Spinal cord (tissue), 10 donors: Measurements from ENCODE around the gene CRIP3. TPM values are rescaled to one million over a fixed set of nuclear protein-coding genes. Genes with fewer than 3 reads are reported as not detected.

ENCODE experiments used
- DNase-seq, 6 donors: peaks; one replicate each; pipeline versions ENCODE4 v3.0.0 to v3.0.0-alpha.2; 2013 to 2015; ENCODE audit warnings: low spot score in 6 of 6, low read depth in 4 of 6
- H3K27ac ChIP-seq: one replicate; pipeline ENCODE4 v1.5.1; 2013; ENCODE audit warnings: low read depth, low read length, control low read depth
- H3K27me3 ChIP-seq: one replicate; pipeline ENCODE4 v1.6.1; 2013; ENCODE audit warnings: low read length; ENCODE audit not compliant: control insufficient read depth, insufficient read depth
- H3K36me3 ChIP-seq: one replicate; pipeline ENCODE4 v1.6.1; 2013; ENCODE audit warnings: low read length; ENCODE audit not compliant: control insufficient read depth, insufficient read depth
- H3K4me1 ChIP-seq: one replicate; pipeline ENCODE4 v1.6.1; 2013; ENCODE audit warnings: low read length; ENCODE audit not compliant: control insufficient read depth, insufficient read depth
- H3K4me3 ChIP-seq: one replicate; pipeline ENCODE4 v1.5.1; 2013; ENCODE audit warnings: low read depth, low read length, control low read depth
- H3K9me3 ChIP-seq: one replicate; pipeline ENCODE4 v1.6.1; 2013; ENCODE audit warnings: low read length; ENCODE audit not compliant: control insufficient read depth, insufficient read depth
- WGBS: methylation state at CpG from one replicate; pipeline ENCODE4 v1.1.5; 2013; ENCODE audit warnings: missing lambda C conversion rate; ENCODE audit not compliant: insufficient coverage; 5-methylcytosine and 5-hydroxymethylcytosine counted together
- polyA plus RNA-seq, 2 donors: library from polyadenylated mRNA; unstranded; fragments of 120-200 nt; gene quantifications; one replicate each; pipeline ENCODE4 v1.2.1, GENCODE V29; 2013; ENCODE audit not compliant: insufficient read length in 2 of 2
- total RNA-seq, 2 donors: library from RNA; depleted of rRNA in 1 of 2; stranded (reverse); fragments of 120-200 nt in 1 of 2; fragments of >200 nt in 1 of 2; gene quantifications; one replicate each; pipeline versions ENCODE4 v1.2.3 to v1.2.4, GENCODE V29; 2013 to 2014
- donor health status: healthy.

CRIP3 gene
- total and polyA plus RNA-seq, 4 donors: 5.7 to 39.9 (median 13.5) TPM

DNA sequence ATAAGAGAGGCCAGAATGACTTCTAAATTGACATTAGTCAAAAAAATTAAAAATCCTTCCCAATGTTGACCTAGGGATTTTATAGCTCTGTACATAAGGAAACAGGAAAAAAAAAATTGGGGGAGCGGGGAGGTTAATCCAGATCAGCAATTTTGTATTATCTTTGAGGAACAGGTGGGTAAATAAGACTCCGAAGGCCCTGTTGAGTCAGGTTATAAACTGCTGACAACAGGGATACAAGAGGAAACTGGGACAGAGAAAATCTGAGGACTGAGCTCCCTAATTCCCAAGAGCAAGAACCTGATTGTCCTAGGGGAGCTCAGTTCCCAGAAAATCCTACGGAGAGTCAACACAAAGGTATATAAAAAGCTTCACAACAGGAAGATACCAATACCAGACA, 26.8 kb upstream of the CRIP3 start:
- no peak for DNase-seq
- H3K4me3 ChIP-seq: no peak overlapping the region
- H3K27ac ChIP-seq: no peak overlapping the region
- no peaks in the 10 kb centered on the region for H3K9me3 ChIP-seq
- no peaks in the 10 kb centered on the region for H3K27me3 ChIP-seq
- 91% methylated on average over 2 of the region's 3 CpGs for WGBS
- peaks cover 21% of the 10 kb centered on the region for H3K36me3 ChIP-seq
- H3K4me1 ChIP-seq: no peaks in the 10 kb centered on the region

DNA sequence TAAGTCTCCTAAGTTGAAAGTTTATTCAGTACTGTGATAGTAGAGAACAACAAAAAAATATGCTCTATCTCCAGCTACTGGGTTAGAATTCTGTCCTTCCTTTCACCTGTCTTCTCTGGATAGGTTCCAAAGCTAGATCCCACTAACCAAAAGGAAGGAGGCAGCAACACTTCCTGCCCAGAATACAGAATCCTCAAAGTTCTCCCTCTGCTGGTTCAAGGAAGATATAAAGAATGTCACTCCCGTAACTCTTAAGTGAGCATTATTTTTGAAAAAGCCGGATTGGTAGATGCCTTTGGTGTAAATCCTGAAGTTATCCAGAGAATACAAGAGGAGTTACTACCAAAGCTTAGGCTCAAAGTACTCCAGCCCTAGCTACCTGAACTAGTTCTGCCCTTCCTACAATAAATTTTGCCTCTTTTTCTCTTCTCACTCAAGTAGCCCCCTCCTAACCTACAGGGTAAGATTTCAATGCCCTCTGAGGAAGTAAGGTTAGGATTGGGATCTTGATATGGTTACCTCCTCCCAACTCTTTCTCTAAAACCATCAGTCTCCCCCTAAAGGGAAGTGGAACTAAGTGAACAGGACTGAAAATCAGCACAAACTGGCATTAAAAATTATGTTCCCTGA, 26.0 kb upstream of the CRIP3 start:
- DNase-seq: peak in 4 of 6 donors; percentile 18 to 72 (median 54)
- H3K9me3 ChIP-seq: no peaks in the 10 kb centered on the region
- H3K36me3 ChIP-seq: peaks cover 16% of the 10 kb centered on the region
- H3K27ac ChIP-seq: no peak overlapping the region
- H3K4me3 ChIP-seq: no peak overlapping the region
- no peaks in the 10 kb centered on the region for H3K4me1 ChIP-seq
- no peaks in the 10 kb centered on the region for H3K27me3 ChIP-seq
- WGBS: no CpG with 5 or more reads among the region's 2 CpGs

DNA sequence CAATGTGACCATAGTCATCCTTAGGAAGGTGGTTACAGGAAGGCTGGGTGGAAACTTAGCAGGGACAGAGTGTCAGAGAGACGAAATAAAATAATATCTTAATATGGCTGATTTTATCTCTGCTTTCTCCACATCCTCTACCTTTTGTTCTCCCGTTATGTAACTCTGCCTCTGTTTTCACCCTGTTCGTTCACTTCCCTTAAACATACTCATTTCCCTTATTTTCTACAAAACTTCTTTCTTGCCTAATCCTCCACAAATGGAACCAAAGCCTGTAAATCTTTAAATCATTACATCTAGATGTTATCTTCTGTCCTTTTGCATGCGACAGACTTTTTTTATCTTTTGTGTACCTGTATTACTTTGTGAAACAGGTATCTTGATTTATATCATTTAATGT, 23.3 kb upstream of the CRIP3 start:
- Histone ChIP-seq H3K27me3 (no peaks in the 10 kb centered on the region), H3K4me1 (no peaks in the 10 kb centered on the region), H3K27ac (no peak overlapping the region), H3K4me3 (no peak overlapping the region), H3K9me3 (no peaks in the 10 kb centered on the region), H3K36me3 (peaks cover 14% of the 10 kb centered on the region)
- no peak for DNase-seq
- 69% methylated on average over 2 of the region's 4 CpGs for WGBS

DNA sequence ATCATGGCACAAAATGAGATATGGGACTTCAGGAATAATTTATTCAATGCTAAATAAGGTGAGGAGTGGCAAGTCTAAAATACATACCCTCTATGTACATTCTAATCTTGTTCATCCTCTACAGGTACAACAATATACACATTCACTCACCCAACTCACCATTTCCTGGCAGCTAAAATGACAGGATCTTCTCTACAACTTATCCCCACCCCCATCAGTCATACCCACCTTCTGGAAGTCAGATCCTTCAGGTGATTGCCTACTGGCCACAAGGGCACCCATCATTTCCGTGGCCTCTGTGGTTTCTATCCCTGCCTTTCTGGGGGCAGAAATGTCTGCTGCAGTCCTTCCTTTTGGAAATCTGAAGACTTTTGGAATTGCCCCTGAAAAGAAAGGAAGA, 22.8 kb upstream of the CRIP3 start:
- Histone ChIP-seq H3K27me3 (no peaks in the 10 kb centered on the region), H3K27ac (no peak overlapping the region), H3K36me3 (peaks cover 17% of the 10 kb centered on the region), H3K4me3 (no peak overlapping the region), H3K9me3 (no peaks in the 10 kb centered on the region), H3K4me1 (no peaks in the 10 kb centered on the region)
- 71% methylated on average over 1 of the region's 1 CpG for WGBS
- no peak for DNase-seq

DNA sequence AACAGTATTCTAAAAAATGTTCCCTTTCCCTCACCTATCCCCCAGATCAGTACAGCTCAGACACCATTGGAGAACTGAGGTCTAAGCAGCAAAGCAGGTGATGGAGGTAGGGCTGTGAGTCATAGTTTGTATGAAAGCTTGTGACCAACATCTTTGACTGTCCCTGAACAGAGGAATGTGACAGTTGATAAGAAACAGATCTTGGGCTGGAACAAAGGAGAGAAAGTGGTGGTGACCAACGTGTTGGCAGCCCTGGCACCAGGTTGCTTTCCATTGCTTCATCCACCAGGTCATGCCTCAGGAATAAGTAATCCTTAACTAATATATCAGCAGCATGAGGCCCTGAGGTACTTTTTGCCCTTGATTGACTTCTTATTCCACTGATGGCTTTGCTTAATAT, 19.9 kb upstream of the CRIP3 start:
- no peaks in the 10 kb centered on the region for H3K9me3 ChIP-seq
- WGBS: no CpG with 5 or more reads among the region's 1 CpG
- no peak overlapping the region for H3K27ac ChIP-seq

DNA sequence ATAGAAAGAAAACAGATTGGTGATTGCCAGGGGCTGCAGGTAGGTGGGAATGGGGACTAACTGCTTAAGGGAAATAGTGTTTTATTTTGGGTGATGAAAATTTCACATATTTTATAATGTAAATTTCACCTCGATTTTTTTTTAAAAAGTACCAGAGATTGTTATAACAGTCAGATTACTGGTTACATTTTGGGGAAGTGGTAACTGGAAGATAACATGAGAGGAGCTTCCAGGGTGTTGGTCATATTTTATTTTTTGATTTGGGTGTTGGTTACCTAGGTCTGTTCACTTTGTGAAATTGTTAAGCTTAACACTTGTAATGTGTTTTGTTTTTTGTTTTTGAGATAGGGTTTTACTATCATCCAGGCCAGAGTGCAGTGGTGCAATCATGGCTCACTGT, 17.2 kb upstream of the CRIP3 start:
- no peak for DNase-seq
- no peak overlapping the region for H3K27ac ChIP-seq
- no CpG with 5 or more reads among the region's 1 CpG for WGBS

More for the DNA sequence above, 19.9 kb upstream of the CRIP3 start:
- Histone ChIP-seq H3K4me3 (no peak overlapping the region), H3K36me3 (peaks cover 28% of the 10 kb centered on the region), H3K27me3 (no peaks in the 10 kb centered on the region), H3K4me1 (no peaks in the 10 kb centered on the region)
- DNase-seq: no peak

DNA sequence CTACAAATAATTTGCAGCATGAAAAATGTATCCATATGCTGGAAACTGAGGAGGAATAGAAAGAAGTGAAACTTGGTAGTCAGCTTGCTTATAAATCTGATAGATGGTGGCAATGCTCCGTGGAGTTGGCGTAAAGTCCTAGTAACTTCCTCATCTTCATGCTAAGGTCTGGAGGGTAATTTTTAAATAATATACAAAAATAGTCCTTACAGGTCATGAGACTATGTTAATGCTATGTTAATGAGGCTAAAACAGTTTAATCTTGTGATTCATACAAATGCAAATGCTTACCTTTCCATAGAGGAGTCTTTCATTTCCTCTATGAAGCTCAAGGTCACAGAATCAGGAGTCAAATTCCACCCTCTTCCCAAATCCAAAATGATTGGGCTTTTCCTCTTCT, 9.4 kb upstream of the CRIP3 start:
- Histone ChIP-seq H3K27me3 (no peaks in the 10 kb centered on the region), H3K36me3 (no peaks in the 10 kb centered on the region), H3K27ac (no peak overlapping the region), H3K4me1 (no peaks in the 10 kb centered on the region), H3K9me3 (no peaks in the 10 kb centered on the region), H3K4me3 (no peak overlapping the region)
- WGBS: no CpG with 5 or more reads among the region's 2 CpGs
- DNase-seq: no peak

More for the DNA sequence above, 17.2 kb upstream of the CRIP3 start:
- Histone ChIP-seq H3K4me1 (no peaks in the 10 kb centered on the region), H3K9me3 (no peaks in the 10 kb centered on the region), H3K4me3 (no peak overlapping the region), H3K27me3 (no peaks in the 10 kb centered on the region), H3K36me3 (peaks cover 29% of the 10 kb centered on the region)

DNA sequence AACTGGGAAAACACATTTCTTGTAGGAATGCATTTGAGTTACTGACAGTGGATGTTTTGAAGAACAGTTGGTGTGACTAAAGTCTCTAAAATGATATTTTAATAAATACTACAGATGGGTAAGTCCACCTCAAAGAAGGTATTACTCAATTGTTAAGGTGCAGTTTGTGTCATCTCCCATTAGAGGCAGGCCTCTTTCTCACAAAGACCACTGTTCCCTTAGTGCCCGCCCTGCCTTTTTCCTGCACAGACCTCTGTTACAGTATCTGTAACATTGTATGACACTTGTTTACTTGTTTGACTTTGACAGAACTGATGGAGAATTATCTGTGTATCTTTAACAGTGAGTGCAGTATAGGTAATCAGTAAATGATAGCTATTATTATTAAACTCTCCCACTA, 5.2 kb upstream of the CRIP3 start:
- no peak overlapping the region for H3K27ac ChIP-seq
- no peak for DNase-seq
- no peaks in the 10 kb centered on the region for H3K9me3 ChIP-seq
- WGBS: no CpG with 5 or more reads among the region's 1 CpG
- no peak overlapping the region for H3K4me3 ChIP-seq
- H3K27me3 ChIP-seq: no peaks in the 10 kb centered on the region
- peaks cover 2% of the 10 kb centered on the region for H3K36me3 ChIP-seq
- H3K4me1 ChIP-seq: peaks cover 1% of the 10 kb centered on the region

DNA sequence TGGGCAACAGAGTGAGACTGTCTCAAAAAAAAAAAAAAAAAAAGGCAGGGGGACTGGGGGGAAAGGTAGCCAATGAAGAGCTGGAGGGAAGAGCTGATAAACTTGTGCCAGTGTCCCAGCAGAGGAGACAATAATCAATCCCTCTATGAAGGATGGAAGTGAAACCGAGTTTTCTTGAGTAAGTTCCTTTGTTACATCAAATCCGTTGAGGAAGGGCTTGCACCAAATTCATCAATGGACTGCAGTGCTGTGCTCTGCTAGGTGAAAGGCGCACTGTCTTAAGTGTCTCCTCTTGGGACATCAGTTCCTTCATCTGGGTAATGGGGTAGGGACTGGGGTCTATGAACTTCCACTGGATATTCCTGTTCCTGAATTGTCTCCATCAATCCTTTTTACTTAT, 3.0 kb upstream of the CRIP3 start:
- Histone ChIP-seq H3K4me3 (no peak overlapping the region), H3K27ac (no peak overlapping the region), H3K27me3 (no peaks in the 10 kb centered on the region), H3K36me3 (peaks cover 10% of the 10 kb centered on the region), H3K4me1 (peaks cover 14% of the 10 kb centered on the region), H3K9me3 (no peaks in the 10 kb centered on the region)
- WGBS: 83% methylated on average over 1 of the region's 3 CpGs
- no peak for DNase-seq

DNA sequence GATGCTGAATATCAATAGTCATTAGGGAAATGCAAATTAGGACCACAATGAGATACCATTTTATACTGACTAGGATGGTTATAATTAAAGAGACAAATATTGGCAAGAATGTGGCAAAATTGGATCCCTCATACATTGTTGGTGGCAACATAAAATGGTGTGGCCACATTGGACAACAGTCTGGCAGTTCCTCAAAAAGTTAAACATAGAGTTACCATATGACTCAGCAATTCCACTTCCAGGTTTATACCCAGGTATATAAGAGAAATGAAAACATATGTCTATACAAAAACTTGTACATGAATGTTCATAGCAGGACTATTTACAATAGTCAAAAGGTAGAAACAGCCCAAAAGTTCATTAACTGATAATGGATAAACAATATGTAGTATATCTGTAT, 2.0 kb upstream of the CRIP3 start:
- DNase-seq: no peak
- Histone ChIP-seq H3K36me3 (peaks cover 10% of the 10 kb centered on the region), H3K27me3 (no peaks in the 10 kb centered on the region), H3K27ac (no peak overlapping the region), H3K4me1 (peaks cover 14% of the 10 kb centered on the region), H3K4me3 (no peak overlapping the region), H3K9me3 (no peaks in the 10 kb centered on the region)
